HepG2 (cell line): ENCODE measurements around the gene PFKFB4. TPM values are rescaled to one million over a fixed set of nuclear protein-coding genes. Genes with fewer than 3 reads are reported as not detected.
A peak's percentile ranks its signal among the peaks of the same experiment; 100 is the strongest.

ENCODE experiments used
- ATAC-seq: fragments of 200-7000 bp; cut with Tn5 transposase; 3 replicates; pipeline ENCODE4 v1.9.1; 2020; ENCODE audit warnings: mild to moderate bottlenecking, moderate library complexity
- BruUV-seq: library from RNA; stranded (reverse); fragments of 400-500 nt; replicated peaks from 2 replicates; lab custom pipeline; 2021; lab: Mats Ljungman, UMichigan
- CTCF ChIA-PET: fragments of 300-600 bp; formaldehyde crosslinking; extraction: SDS; loops from one replicate; lab custom pipeline; 2021; ENCODE audit warnings: low total read pairs, inconsistent platforms, low intra/inter-chr PET ratio; lab: Yijun Ruan, JAX
- POLR2A ChIA-PET: fragments of 350-600 bp; sonication (Branson Sonifier 250); formaldehyde crosslinking; loops from one replicate; lab custom pipeline; 2020; ENCODE audit warnings: antibody characterized with exemption, inconsistent platforms; lab: Yijun Ruan, JAX
- DNase-seq: peaks from one replicate; pipeline ENCODE4 v3.0.0-alpha.2; 2015; ENCODE audit warnings: low spot score
- FAIRE-seq: peaks from 3 replicates; lab custom pipeline; 2011; peaks lifted over from hg19 to GRCh38; lab: Jason Lieb, UNC
- H2AFZ ChIP-seq: one replicate; pipeline ENCODE4 v1.6.1; 2011; ENCODE audit warnings: low read length, inconsistent platforms
- H3K27ac ChIP-seq: fragments of 300-600 bp; 3 replicates; pipeline ENCODE4 v1.8.0; 2011; ENCODE audit warnings: mixed run types, mild to moderate bottlenecking, mixed read lengths, low read length, inconsistent platforms; ENCODE audit not compliant: insufficient read depth; ENCODE audit errors: extremely low read length
- H3K27me3 ChIP-seq, 2 experiments: fragments of 200-600 bp in 1 of 2; 2 replicates in 1 of 2; 3 replicates in 1 of 2; pipeline versions ENCODE4 v1.6.0 to v1.8.0; 2011; ENCODE audit warnings: low read length in 2 of 2, mild to moderate bottlenecking in 2 of 2, moderate library complexity in 2 of 2, inconsistent platforms in 1 of 2; ENCODE audit not compliant: insufficient read depth in 2 of 2, control insufficient read depth in 1 of 2
- H3K36me3 ChIP-seq, 2 experiments: fragments of 200-600 bp in 1 of 2; replicated peaks in 1 of 2; 2 replicates in 1 of 2; 3 replicates in 1 of 2; pipeline versions ENCODE4 v1.5.1 to v1.8.0; 2011; ENCODE audit warnings: low read length in 2 of 2, inconsistent platforms in 1 of 2; ENCODE audit not compliant: insufficient read depth in 2 of 2, control insufficient read depth in 1 of 2
- H3K4me1 ChIP-seq: 2 replicates; pipeline ENCODE4 v1.5.1; 2012; ENCODE audit warnings: low read length, inconsistent platforms; ENCODE audit not compliant: insufficient read depth
- H3K4me2 ChIP-seq: 2 replicates; pipeline ENCODE4 v1.6.0; 2011; ENCODE audit warnings: low read depth, low read length, inconsistent platforms
- H3K4me3 ChIP-seq, 3 experiments: fragments of 200-600 bp in 1 of 3; sonication (generic), shearing (Covaris generic) in 1 of 3; replicated peaks in 1 of 3; 2 replicates each; pipeline ENCODE4 v1.5.1; 2011 to 2016; ENCODE audit warnings: low read length in 3 of 3, inconsistent platforms in 2 of 3, low read depth in 2 of 3, mild to moderate bottlenecking in 2 of 3, control low read depth in 1 of 3, mixed read lengths in 1 of 3; ENCODE audit not compliant: insufficient read depth in 1 of 3
- H3K79me2 ChIP-seq: one replicate; pipeline ENCODE4 v1.6.1; 2011; ENCODE audit warnings: low read length, inconsistent platforms; ENCODE audit not compliant: insufficient read depth
- H3K9ac ChIP-seq: 2 replicates; pipeline ENCODE4 v1.6.0; 2011; ENCODE audit warnings: mild to moderate bottlenecking, low read depth, low read length, inconsistent platforms; ENCODE audit not compliant: insufficient read depth
- H3K9me3 ChIP-seq: 2 replicates; pipeline ENCODE4 v1.5.1; 2012; ENCODE audit warnings: mild to moderate bottlenecking, low read length
- H4K20me1 ChIP-seq: 2 replicates; pipeline ENCODE4 v1.6.0; 2011; ENCODE audit warnings: inconsistent platforms, mild to moderate bottlenecking, low read length, moderate library complexity; ENCODE audit not compliant: insufficient read depth
- CCAR2 ChIP-seq: fragments of 200-400 bp; formaldehyde crosslinking; optimal IDR thresholded peaks from 2 replicates; pipeline ENCODE3; 2018; ENCODE audit warnings: low read depth, mild to moderate bottlenecking, low read length, moderate library complexity
- FOXK1 ChIP-seq: sonication (generic); formaldehyde crosslinking; IDR thresholded peaks from 2 replicates; pipeline ENCODE4 v1.4.0; 2020; ENCODE audit warnings: low read depth, missing genetic modification reagents, borderline replicate concordance
- GTF3A ChIP-seq: sonication (generic); formaldehyde crosslinking; conservative IDR thresholded peaks from 2 replicates; pipeline ENCODE4 v1.4.0; 2020; ENCODE audit warnings: mild to moderate bottlenecking, missing genetic modification reagents
- HNRNPH1 ChIP-seq: fragments of 200-400 bp; formaldehyde crosslinking; optimal IDR thresholded peaks from 2 replicates; pipeline ENCODE3; 2017; ENCODE audit warnings: mild to moderate bottlenecking, low read depth, low read length
- LBX2 ChIP-seq: sonication (generic); formaldehyde crosslinking; IDR thresholded peaks from 2 replicates; pipeline ENCODE4 v1.5.0; 2020; ENCODE audit warnings: missing genetic modification reagents, mild to moderate bottlenecking, borderline replicate concordance
- MEIS1 ChIP-seq: sonication (generic); formaldehyde crosslinking; IDR thresholded peaks from 2 replicates; pipeline ENCODE4 v1.9.0; 2021; ENCODE audit warnings: mild to moderate bottlenecking, missing genetic modification reagents, moderate library complexity, borderline replicate concordance
- RFX3 ChIP-seq: IDR thresholded peaks from 2 replicates; pipeline ENCODE4 v1.6.1; 2016; ENCODE audit warnings: missing biosample characterization, missing genetic modification reagents
- SKI ChIP-seq: fragments of 450-650 bp; IDR thresholded peaks from one replicate; pipeline ENCODE4 v1.6.1; 2018; ENCODE audit warnings: mild to moderate bottlenecking; ENCODE audit not compliant: partially characterized antibody
- SMAD9 ChIP-seq: sonication (generic); formaldehyde crosslinking; IDR thresholded peaks from 2 replicates; pipeline ENCODE4 v1.5.1; 2020; ENCODE audit warnings: mild to moderate bottlenecking, missing genetic modification reagents
- SP4 ChIP-seq: sonication (generic); formaldehyde crosslinking; IDR thresholded peaks from 2 replicates; pipeline ENCODE4 v1.8.1; 2023; ENCODE audit warnings: mild to moderate bottlenecking, missing genetic modification reagents
- TFDP2 ChIP-seq: sonication (generic); formaldehyde crosslinking; IDR thresholded peaks from 2 replicates; pipeline ENCODE4 v1.4.0; 2020; ENCODE audit warnings: missing genetic modification reagents
- THYN1 ChIP-seq: sonication (generic); formaldehyde crosslinking; IDR thresholded peaks from 2 replicates; pipeline ENCODE4 v1.8.1; 2023; ENCODE audit warnings: low read depth, mild to moderate bottlenecking, moderate library complexity, missing genetic modification reagents, borderline replicate concordance
- TOE1 ChIP-seq: sonication (generic); formaldehyde crosslinking; IDR thresholded peaks from 2 replicates; pipeline ENCODE4 v1.4.0; 2020; ENCODE audit warnings: mild to moderate bottlenecking, missing genetic modification reagents
- ZHX1 ChIP-seq: sonication (generic); formaldehyde crosslinking; IDR thresholded peaks from 2 replicates; pipeline ENCODE4 v1.8.1; 2022; ENCODE audit warnings: low read depth, mild to moderate bottlenecking, missing genetic modification reagents
- ZNF12 ChIP-seq: sonication (generic); formaldehyde crosslinking; IDR thresholded peaks from 2 replicates; pipeline ENCODE4 v1.5.0; 2020; ENCODE audit warnings: missing genetic modification reagents
- ZNF20 ChIP-seq: sonication (generic); formaldehyde crosslinking; IDR thresholded peaks from 2 replicates; pipeline ENCODE4 v1.4.0; 2020; ENCODE audit warnings: mild to moderate bottlenecking, moderate library complexity, missing genetic modification reagents
- ZNF562 ChIP-seq: sonication (generic); formaldehyde crosslinking; IDR thresholded peaks from 2 replicates; pipeline ENCODE4 v1.8.0; 2022; ENCODE audit warnings: missing genetic modification reagents, borderline replicate concordance
- WGBS: methylation state at CpG from one replicate; pipeline ENCODE4 v1.1.6; 2017; ENCODE audit warnings: low lambda C conversion rate; 5-methylcytosine and 5-hydroxymethylcytosine counted together
- in situ Hi-C: cut with HindIII; loops from 2 replicates; pipeline ENCODE4 v1.10.0; 2017; ENCODE audit warnings: low pct_unique_long_range_greater_than_20kb; ENCODE audit not compliant: extremely low pct_ligation_motif_present
- intact Hi-C: fragments of 100-400 bp; cut with micrococcal nuclease; formaldehyde crosslinking; loops from one replicate; pipeline ENCODE4 v1.10.0; 2022; ENCODE audit not compliant: unreplicated experiment
- polyA plus RNA-seq, 8 experiments: library from polyadenylated mRNA; depleted of rRNA in 3 of 8; stranded (reverse) in 7 of 8; unstranded in 1 of 8; fragments of >200 nt; fragmentation: Illumina TruSeq in 4 of 8; extraction: Trizol in 4 of 8; gene quantifications; 2 replicates each; pipeline versions ENCODE4 v1.2.1 to v1.2.3, GENCODE V29; 2011 to 2016; ENCODE audit warnings: low read depth in 4 of 8, missing spikeins in 1 of 8, mixed read lengths in 1 of 8; ENCODE audit not compliant: insufficient read depth in 1 of 8
- total RNA-seq, 5 experiments: library from RNA; depleted of rRNA; stranded (reverse); fragments of >200 nt; fragmentation: Illumina TruSeq; extraction: Trizol; gene quantifications; 2 replicates each; pipeline ENCODE4 v1.2.3, GENCODE V29; 2016; ENCODE audit warnings: low read depth in 1 of 5
- TF ChIP-seq, protein P1 (sequence below): sonication (generic); formaldehyde crosslinking; IDR thresholded peaks from 2 replicates; pipeline ENCODE4 v1.5.0; 2020; ENCODE audit warnings: missing genetic modification reagents, mild to moderate bottlenecking, borderline replicate concordance
- TF ChIP-seq, protein P2 (sequence below): sonication (generic); formaldehyde crosslinking; IDR thresholded peaks from 2 replicates; pipeline ENCODE4 v1.5.1; 2020; ENCODE audit warnings: mild to moderate bottlenecking, missing genetic modification reagents, moderate library complexity

The PFKFB4 gene
- total and polyA plus RNA-seq, 2 of the 13 experiments (the other 11 are each of a cell fraction or from before 2014, with no cell fraction given) = 7.1 to 103 TPM

GRCh38 chr3:48573973-48574585 lies 17.5 kb upstream of the PFKFB4 start:
- no peak overlapping the region for H3K4me3 ChIP-seq
- no peaks in the 10 kb centered on the region; a peak in 1 of 5 replicates for H3K36me3 ChIP-seq
- no peak overlapping the region for H3K9ac ChIP-seq
- FAIRE-seq (no peak), ATAC-seq (peak; percentile 31), DNase-seq (no peak)
- BruUV-seq = no TSS peak
- H3K27me3 ChIP-seq = no peaks in the 10 kb centered on the region
- intact Hi-C loops (no loop called here), in situ Hi-C loops (no loop called here)
- no peak overlapping the region for H3K27ac ChIP-seq
- H4K20me1 ChIP-seq = no peaks in the 10 kb centered on the region
- POLR2A ChIA-PET = no interaction called here
- no peak overlapping the region for H2AFZ ChIP-seq
- H3K4me2 ChIP-seq = no peak overlapping the region
- 65% methylated on average over 6 of the region's 10 CpGs for WGBS
- CTCF ChIA-PET = no interaction called here
- peaks cover 55% of the 10 kb centered on the region for H3K4me1 ChIP-seq
- no peaks in the 10 kb centered on the region for H3K79me2 ChIP-seq
- no peaks in the 10 kb centered on the region for H3K9me3 ChIP-seq
- TF ChIP-seq, protein P1, sequence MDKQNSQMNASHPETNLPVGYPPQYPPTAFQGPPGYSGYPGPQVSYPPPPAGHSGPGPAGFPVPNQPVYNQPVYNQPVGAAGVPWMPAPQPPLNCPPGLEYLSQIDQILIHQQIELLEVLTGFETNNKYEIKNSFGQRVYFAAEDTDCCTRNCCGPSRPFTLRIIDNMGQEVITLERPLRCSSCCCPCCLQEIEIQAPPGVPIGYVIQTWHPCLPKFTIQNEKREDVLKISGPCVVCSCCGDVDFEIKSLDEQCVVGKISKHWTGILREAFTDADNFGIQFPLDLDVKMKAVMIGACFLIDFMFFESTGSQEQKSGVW = no peak
- TF ChIP-seq ZNF562 (CRISPR knock-in tag) = no peak
- TF ChIP-seq RFX3 = no peak
- TF ChIP-seq ZHX1 (CRISPR knock-in tag) = no peak
- TF ChIP-seq SKI = no peak
- no peak for TF ChIP-seq ZNF12 (CRISPR knock-in tag)
- no peak for TF ChIP-seq LBX2 (CRISPR knock-in tag)
- TF ChIP-seq ZNF20 (CRISPR knock-in tag) = no peak
- TF ChIP-seq FOXK1 (CRISPR knock-in tag) = no peak
- TF ChIP-seq HNRNPH1 = no peak
- TF ChIP-seq TOE1 (CRISPR knock-in tag) = no peak
- TF ChIP-seq GTF3A (CRISPR knock-in tag) = no peak
- TF ChIP-seq TFDP2 (CRISPR knock-in tag) = no peak
- no peak for TF ChIP-seq MEIS1 (CRISPR knock-in tag)
- no peak for TF ChIP-seq SP4 (CRISPR knock-in tag)
- no peak for TF ChIP-seq THYN1
- TF ChIP-seq, protein P2, sequence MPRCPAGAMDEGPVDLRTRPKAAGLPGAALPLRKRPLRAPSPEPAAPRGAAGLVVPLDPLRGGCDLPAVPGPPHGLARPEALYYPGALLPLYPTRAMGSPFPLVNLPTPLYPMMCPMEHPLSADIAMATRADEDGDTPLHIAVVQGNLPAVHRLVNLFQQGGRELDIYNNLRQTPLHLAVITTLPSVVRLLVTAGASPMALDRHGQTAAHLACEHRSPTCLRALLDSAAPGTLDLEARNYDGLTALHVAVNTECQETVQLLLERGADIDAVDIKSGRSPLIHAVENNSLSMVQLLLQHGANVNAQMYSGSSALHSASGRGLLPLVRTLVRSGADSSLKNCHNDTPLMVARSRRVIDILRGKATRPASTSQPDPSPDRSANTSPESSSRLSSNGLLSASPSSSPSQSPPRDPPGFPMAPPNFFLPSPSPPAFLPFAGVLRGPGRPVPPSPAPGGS (CRISPR knock-in tag) = no peak
- no peak for TF ChIP-seq SMAD9 (CRISPR knock-in tag)
- no peak for TF ChIP-seq CCAR2
